Pons (tissue), 1 donor: ENCODE measurements around the gene LMF1.
"Not testable (repeated sequence)": the region's sequence is repeated elsewhere in the genome, so short reads cannot be mapped to it uniquely, and the experiment has no call there.

Source experiments
- DNase-seq: peaks from one replicate; pipeline ENCODE4 v3.0.0-alpha.2; 2016; ENCODE audit warnings: low spot score

LMF1 gene

GRCh38 chr16:948767-949166, 22.0 kb downstream of the LMF1 start:
- not testable (repeated sequence) for DNase-seq

- DNase-seq: not testable (repeated sequence)
Observed at GRCh38 chr16:947922-948303, 22.9 kb downstream of the LMF1 start.

- no peak for DNase-seq
Observed at GRCh38 chr16:947255-947921, 23.4 kb downstream of the LMF1 start.

DNA sequence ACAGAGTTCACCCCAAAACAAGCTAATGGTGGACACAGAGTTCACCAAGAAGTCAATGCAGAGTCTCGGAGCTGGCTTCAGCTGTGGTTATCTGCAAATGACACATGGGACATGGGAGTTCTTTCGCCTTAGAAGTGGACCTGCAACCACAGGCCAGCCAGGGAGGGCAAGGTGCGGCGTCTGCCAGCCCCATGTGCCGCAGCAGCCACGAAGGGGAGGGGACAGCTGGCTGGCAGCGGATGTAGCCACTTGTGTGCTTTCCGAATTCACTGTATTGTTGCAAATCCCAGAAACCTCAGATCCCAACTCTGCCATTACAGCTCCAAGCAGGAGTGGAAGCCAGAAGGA, 24.8 kb downstream of the LMF1 start:
- DNase-seq: no peak

- DNase-seq: no peak
Observed at GRCh38 chr16:945271-946047, 25.3 kb downstream of the LMF1 start.

- DNase-seq: no peak
Observed at GRCh38 chr16:943971-944370, 26.8 kb downstream of the LMF1 start.

DNA sequence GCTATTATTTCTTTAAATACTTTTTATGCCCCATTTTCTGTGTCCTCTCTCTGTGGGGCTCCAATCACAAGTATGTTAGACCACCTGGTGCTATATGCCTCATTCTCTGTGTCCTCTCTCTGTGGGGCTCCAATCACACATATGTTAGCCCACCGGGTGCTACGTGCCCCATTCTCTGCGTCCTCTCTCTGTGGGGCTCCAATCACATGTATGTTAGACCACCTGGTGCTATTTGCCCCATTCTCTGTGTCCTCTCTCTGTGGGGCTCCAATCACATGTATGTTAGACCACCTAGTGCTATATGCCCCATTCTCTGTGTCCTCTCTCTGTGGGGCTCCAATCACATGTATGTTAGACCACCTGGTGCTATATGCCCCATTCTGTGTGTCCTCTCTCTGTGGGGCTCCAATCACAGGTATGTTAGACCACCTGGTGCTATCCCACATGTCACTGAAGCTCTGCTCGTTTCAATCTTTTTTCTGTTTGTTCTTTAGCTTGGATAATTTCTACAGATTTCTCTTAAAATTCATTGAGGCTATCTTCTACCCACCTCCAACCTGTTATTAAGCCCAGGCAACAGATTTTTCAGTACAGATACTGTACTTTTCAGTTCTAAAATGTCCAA, 28.2 kb downstream of the LMF1 start:
- no peak for DNase-seq

DNA sequence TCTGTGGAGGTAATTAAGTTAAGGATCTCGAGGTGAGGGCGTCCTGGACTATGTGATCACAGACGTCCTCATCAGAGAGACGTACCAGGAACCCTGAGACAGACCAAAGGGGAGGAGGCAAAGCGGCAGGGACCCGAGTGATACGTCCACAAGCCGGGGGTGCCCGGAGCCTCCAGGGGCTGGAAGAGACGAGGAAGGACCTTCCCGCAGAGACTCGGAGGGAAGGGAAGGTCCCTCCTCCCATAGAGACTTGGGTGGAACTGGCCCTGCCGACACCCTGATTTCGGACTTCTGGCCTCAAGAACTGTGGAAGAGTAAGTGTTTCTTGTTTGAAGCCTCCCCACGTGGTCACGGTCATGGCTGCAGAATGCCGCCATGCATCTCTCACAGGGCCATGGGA, 30.8 kb downstream of the LMF1 start:
- DNase-seq: no peak

DNA sequence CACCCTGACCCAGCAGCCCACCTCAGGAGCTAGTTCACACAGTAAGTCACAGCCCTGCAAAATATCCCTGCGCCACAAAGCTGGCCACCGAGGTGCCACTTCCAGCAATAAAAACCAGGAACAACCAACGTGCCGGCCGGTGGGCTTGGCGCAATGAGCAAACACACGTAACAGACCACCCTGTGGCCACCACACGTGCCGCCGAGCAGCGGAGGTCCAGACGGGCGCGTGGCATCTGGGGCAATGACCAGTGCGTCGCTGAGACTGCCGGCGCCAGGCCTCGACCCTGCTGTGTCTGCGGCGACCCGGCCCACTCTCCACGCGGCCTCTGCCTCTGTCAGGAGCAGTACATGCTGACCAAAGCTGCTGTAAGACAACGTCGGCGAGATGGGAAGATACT, 31.5 kb downstream of the LMF1 start:
- DNase-seq: no peak

- DNase-seq: no peak
Observed at GRCh38 chr16:938752-939151, 32.0 kb downstream of the LMF1 start.

- DNase-seq: peak; percentile 62
Observed at GRCh38 chr16:938136-938535, 32.6 kb downstream of the LMF1 start.

DNA sequence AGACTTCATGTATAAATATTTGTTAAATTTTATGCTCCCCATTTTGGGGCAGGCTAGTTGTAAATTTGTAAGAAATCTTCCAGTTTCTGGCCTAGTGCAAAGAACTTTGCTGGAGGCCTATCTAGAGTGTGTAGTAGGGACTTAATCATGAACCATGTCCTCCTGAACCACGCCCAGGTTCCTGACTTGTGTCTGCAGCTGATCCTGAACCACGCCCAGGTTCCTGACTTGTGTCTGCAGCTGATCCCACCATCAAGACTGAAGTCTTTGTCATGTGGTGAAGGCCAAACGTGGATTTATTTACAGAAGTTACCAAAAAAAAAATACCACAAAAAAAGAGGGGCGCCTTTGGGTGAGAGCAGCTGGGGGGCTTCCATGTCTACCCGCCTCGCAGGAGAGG, 33.1 kb downstream of the LMF1 start:
- no peak for DNase-seq

- DNase-seq: no peak
Observed at GRCh38 chr16:937311-937710, 33.5 kb downstream of the LMF1 start.

DNA sequence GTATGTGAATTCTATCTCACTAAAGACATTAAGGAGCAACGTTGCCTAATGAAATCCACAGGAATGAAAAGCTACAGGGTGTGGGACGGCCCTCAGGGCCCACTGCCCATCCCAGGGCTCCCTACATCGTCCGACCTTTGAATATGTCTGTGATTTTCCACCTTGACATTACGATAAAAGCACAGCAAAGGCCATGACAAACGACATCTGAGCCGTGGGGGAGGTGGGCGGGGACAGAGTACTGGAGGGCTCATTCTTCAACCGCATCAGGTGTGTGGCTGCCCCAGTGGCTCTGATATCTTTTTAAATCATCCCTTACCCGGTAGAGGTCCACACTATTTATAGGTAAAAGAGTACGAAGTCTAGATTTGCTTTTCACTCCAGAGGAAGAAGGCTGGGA, 35.1 kb downstream of the LMF1 start:
- DNase-seq: no peak

GRCh38 chr16:934178-934577, 36.6 kb downstream of the LMF1 start:
- DNase-seq: no peak

- no peak for DNase-seq
Observed at GRCh38 chr16:933581-933980, 37.2 kb downstream of the LMF1 start.

DNA sequence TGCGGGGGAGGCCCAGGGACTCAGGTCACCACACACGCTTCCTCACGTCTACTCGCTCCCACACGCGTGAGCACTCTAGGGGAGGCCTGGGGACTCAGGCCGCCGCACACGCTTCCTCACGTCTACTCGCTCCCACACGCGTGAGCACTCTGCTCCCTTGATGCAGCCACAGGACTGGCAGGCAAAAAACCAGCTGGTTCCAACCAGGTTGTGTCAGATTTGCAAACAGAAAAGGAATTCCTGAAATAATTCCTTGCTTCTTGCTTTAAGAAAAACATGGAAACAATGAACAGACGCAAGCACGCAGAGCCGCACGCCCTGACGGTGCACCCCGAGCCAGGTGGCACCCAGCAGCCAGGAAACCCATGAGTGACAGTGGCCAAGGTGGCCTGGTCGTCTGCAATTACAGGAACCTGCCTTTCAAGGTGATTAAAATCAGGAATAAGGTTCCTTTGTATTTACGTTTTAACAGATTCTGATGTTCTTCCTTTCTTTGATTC, 37.9 kb downstream of the LMF1 start:
- no peak for DNase-seq

GRCh38 chr16:931626-932500, 38.9 kb downstream of the LMF1 start:
- DNase-seq: no peak

DNA sequence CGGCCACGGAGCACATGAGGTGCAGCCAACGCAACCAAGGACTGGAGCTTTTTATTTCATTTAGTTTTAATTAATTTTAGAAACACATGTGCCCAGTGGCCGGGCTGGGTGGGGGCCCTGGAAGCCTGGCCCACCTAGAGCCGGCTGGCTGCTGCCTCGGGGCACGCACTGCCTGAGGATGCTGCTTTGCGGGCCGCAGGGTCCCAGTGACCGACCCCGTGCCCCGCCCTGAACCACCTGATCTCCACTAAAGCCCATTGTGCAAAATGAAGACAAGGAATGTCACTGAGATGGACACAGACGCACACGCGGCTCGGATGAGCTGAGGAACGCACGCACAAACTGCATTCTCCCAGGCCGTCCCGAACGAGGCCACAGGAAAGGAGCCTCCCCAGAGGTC, 39.6 kb downstream of the LMF1 start:
- DNase-seq: no peak

- DNase-seq: no peak
Observed at GRCh38 chr16:930511-930910, 40.3 kb downstream of the LMF1 start.

DNA sequence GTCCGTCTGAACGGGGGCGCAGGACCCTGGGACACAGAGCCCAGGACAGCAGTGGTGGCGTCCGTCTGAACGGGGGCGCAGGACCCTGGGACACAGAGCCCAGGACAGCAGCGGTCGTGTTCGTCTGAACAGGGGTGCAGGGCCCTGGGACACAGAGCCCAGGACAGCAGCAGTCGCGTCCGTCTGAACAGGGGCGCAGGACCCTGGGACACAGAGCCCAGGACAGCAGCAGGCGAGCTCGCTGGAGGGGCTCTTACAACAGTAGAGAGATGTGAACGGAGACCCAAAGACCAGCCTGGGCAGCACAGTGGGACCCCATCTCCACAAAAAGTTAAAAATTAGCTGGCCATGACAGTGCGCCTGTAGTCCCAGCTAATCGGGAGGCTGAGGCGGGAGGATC, 40.7 kb downstream of the LMF1 start:
- no peak for DNase-seq
